DND-41 (cell line): ENCODE results near the gene WLS.

Experiments used
- ATAC-seq: fragments of 200-7000 bp; cut with Tn5 transposase; 3 replicates; pipeline ENCODE4 v1.9.1; 2021; ENCODE audit warnings: low read depth; ENCODE audit not compliant: insufficient read depth
- DNase-seq: peaks from one replicate; pipeline ENCODE4 v3.0.0-alpha.2; 2020
- H2AFZ ChIP-seq: 2 replicates; pipeline ENCODE4 v1.6.0; 2012; ENCODE audit warnings: low read depth, low read length
- H3K27ac ChIP-seq: 2 replicates; pipeline ENCODE4 v1.5.1; 2012; ENCODE audit warnings: low read length, inconsistent platforms
- H3K27me3 ChIP-seq: fragments of 200-600 bp; sonication (generic); 2 replicates; pipeline ENCODE4 v1.6.0; 2012; ENCODE audit warnings: low read length, mild to moderate bottlenecking, inconsistent platforms; ENCODE audit not compliant: insufficient read depth, poor library complexity
- H3K36me3 ChIP-seq: 2 replicates; pipeline ENCODE4 v1.5.1; 2012; ENCODE audit warnings: low read length, inconsistent platforms; ENCODE audit not compliant: insufficient read depth
- H3K4me1 ChIP-seq: 2 replicates; pipeline ENCODE4 v1.5.1; 2012; ENCODE audit warnings: mild to moderate bottlenecking, low read length; ENCODE audit not compliant: insufficient read depth
- H3K4me2 ChIP-seq: 2 replicates; pipeline ENCODE4 v1.6.0; 2012; ENCODE audit warnings: mild to moderate bottlenecking, moderate library complexity, low read length, inconsistent platforms; ENCODE audit not compliant: insufficient read depth
- H3K4me3 ChIP-seq, 2 experiments: fragments of 200-600 bp in 1 of 2; shearing (Covaris generic) in 1 of 2; 2 replicates each; pipeline ENCODE4 v1.5.1; 2012 to 2016; ENCODE audit warnings: inconsistent platforms in 2 of 2, low read length in 2 of 2, mild to moderate bottlenecking in 2 of 2, low read depth in 1 of 2, moderate library complexity in 1 of 2
- H3K79me2 ChIP-seq: 2 replicates; pipeline ENCODE4 v1.6.0; 2012; ENCODE audit warnings: low read length, inconsistent platforms; ENCODE audit not compliant: insufficient read depth
- H3K9ac ChIP-seq: 2 replicates; pipeline ENCODE4 v1.6.0; 2012; ENCODE audit warnings: low read depth, mild to moderate bottlenecking, inconsistent platforms, low read length, moderate library complexity
- H3K9me3 ChIP-seq: 2 replicates; pipeline ENCODE4 v1.5.1; 2012; ENCODE audit warnings: low read length, moderate library complexity, mild to moderate bottlenecking, inconsistent platforms; ENCODE audit not compliant: insufficient read depth, severe bottlenecking
- H4K20me1 ChIP-seq: 2 replicates; pipeline ENCODE4 v1.6.0; 2012; ENCODE audit warnings: low read length; ENCODE audit not compliant: insufficient read depth
- CTCF ChIP-seq: IDR thresholded peaks from 2 replicates; pipeline ENCODE4 v1.5.1; 2012; ENCODE audit warnings: borderline replicate concordance, low read length, moderate library complexity, mild to moderate bottlenecking; ENCODE audit not compliant: poor library complexity, severe bottlenecking; ENCODE audit errors: extremely low read depth
- EZH2 ChIP-seq: IDR thresholded peaks from 3 replicates; pipeline ENCODE4 v1.6.1; 2012; ENCODE audit warnings: borderline replicate concordance, low read depth, mild to moderate bottlenecking, moderate library complexity, low read length, inconsistent platforms; ENCODE audit not compliant: severe bottlenecking

The WLS gene

GRCh38 chr1:68145418-68146126 is 86.8 kb downstream of the WLS start:
- TF ChIP-seq CTCF (no peak), EZH2 (no peak)
- Histone ChIP-seq H2AFZ (no peak overlapping the region), H3K9ac (no peak overlapping the region), H3K4me2 (no peak overlapping the region), H4K20me1 (no peaks in the 10 kb centered on the region), H3K27me3 (peaks cover 9% of the 10 kb centered on the region), H3K9me3 (no peaks in the 10 kb centered on the region), H3K79me2 (no peaks in the 10 kb centered on the region), H3K36me3 (no peaks in the 10 kb centered on the region), H3K27ac (no peak overlapping the region), H3K4me3 (no peak overlapping the region), H3K4me1 (no peaks in the 10 kb centered on the region)
- no peak for ATAC-seq
- DNase-seq: no peak

- no peaks in the 10 kb centered on the region for H3K36me3 ChIP-seq
- no peaks in the 10 kb centered on the region for H3K4me1 ChIP-seq
- H3K9ac ChIP-seq: no peak overlapping the region
- no peak overlapping the region for H3K27ac ChIP-seq
- TF ChIP-seq CTCF (no peak), EZH2 (no peak)
- ATAC-seq: no peak
- H3K4me2 ChIP-seq: no peak overlapping the region
- no peaks in the 10 kb centered on the region for H3K9me3 ChIP-seq
- peaks cover 9% of the 10 kb centered on the region for H3K27me3 ChIP-seq
- no peak overlapping the region for H2AFZ ChIP-seq
- DNase-seq: no peak
- H4K20me1 ChIP-seq: no peaks in the 10 kb centered on the region
- H3K79me2 ChIP-seq: no peaks in the 10 kb centered on the region
- H3K4me3 ChIP-seq: no peak overlapping the region
Measured at GRCh38 chr1:68144856-68145255, 87.5 kb downstream of the WLS start.

GRCh38 chr1:68143633-68144032 is 88.7 kb downstream of the WLS start:
- H3K27ac ChIP-seq: no peak overlapping the region
- no peaks in the 10 kb centered on the region for H3K36me3 ChIP-seq
- no peaks in the 10 kb centered on the region for H3K4me1 ChIP-seq
- no peak for ATAC-seq
- no peak overlapping the region for H3K4me3 ChIP-seq
- no peaks in the 10 kb centered on the region for H3K9me3 ChIP-seq
- no peaks in the 10 kb centered on the region for H3K79me2 ChIP-seq
- H3K4me2 ChIP-seq: no peak overlapping the region
- H3K27me3 ChIP-seq: peaks cover 9% of the 10 kb centered on the region
- no peak for DNase-seq
- H2AFZ ChIP-seq: no peak overlapping the region
- TF ChIP-seq EZH2 (no peak), CTCF (no peak)
- H4K20me1 ChIP-seq: no peaks in the 10 kb centered on the region
- no peak overlapping the region for H3K9ac ChIP-seq
